Stimulated activated CD4-positive, alpha-beta T cell treated with anti-CD3 and anti-CD28 coated beads, Interleukin-2, amount 100 ng/mL, for 24 hours (primary cell): ENCODE measurements around the gene BNIP1.

Source experiments
- DNase-seq, 2 donors: peaks; one replicate each; pipeline ENCODE4 v3.0.0-alpha.2; 2020

Gene BNIP1

DNA sequence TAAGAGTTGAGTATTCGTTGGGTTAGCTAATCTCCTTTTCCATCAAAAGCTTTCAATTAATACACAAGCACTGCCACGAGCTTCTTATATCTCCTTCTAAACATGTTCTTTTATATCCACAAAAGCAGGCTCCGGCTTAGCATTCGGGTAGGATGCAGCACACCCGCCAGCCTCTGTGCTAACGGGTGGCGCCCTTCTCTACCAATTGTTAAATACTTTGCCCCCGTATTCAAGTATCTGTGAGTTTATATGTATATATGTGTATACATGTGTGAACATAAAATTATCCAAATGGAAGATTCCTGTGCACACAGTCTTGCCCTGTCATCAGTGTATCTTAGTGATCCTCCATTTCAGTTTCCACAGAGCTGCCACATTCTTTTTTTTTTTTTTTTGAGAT, 27.8 kb downstream of the BNIP1 start:
- DNase-seq = no peak

DNA sequence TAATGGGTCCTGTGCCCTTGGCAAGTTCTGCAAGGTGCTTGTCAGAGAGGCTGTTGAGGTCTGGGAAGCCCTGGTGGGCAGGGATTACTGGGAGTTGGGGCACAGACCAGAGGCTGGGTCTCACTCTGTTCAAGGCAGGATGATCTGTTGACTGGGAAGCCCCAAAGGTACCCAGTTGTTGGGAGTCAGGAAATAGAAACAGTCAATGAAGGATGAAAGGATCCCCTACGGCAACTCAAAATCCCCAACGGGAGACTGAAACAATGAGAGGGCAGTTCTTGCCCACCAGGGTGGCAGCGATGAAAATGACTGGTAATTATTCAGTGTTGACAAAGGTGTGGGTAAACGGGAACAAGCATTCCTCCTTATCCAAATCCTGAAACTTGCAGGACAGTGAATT, 31.2 kb downstream of the BNIP1 start:
- no peak for DNase-seq

DNA sequence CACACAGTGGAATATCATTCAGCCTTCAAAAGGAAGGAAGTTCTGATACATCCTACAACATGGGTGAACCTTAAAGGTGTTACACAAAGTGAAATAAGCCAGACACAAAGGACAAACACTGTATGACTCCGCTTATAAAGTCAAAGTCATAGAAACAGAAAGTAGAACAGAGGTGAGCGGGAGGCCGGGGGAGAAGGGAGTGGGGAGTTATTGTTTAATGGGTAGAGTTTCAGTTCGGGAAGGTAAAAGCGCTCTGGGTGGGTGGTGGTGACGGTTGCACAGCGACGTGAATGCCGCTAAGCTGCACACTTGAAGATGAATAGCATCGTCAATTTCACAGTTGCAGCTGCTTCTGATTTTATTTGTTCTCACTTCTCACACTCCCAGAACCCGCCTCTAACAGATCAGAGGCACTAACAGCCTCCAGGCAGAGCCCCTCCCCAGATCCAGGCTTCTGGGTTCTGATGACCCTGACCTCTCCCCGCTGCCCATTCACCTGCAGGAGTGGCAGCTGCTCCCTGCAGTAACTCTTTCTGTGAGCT, 34.1 kb downstream of the BNIP1 start:
- peak in 1 of 2 donors; percentile 19 for DNase-seq

DNA sequence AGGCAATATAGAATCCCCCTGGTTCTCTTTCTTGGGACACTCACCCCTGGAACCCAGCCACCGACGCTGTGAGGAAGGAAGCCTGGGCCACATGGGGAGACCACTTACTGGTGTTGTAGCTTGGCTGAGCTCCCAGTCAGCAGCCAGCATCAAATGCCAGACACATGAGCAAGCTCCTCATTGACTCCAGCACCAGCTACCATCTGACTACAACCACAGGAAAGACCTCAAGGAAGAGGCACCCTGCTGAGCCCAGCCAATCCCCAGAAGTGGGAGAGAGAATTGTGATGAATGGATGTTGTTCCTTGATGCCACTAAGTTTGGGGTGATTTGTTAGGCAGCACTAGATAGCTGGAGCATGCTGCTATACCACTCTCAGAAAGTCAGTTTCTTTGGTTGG, 36.0 kb downstream of the BNIP1 start:
- DNase-seq = no peak

DNA sequence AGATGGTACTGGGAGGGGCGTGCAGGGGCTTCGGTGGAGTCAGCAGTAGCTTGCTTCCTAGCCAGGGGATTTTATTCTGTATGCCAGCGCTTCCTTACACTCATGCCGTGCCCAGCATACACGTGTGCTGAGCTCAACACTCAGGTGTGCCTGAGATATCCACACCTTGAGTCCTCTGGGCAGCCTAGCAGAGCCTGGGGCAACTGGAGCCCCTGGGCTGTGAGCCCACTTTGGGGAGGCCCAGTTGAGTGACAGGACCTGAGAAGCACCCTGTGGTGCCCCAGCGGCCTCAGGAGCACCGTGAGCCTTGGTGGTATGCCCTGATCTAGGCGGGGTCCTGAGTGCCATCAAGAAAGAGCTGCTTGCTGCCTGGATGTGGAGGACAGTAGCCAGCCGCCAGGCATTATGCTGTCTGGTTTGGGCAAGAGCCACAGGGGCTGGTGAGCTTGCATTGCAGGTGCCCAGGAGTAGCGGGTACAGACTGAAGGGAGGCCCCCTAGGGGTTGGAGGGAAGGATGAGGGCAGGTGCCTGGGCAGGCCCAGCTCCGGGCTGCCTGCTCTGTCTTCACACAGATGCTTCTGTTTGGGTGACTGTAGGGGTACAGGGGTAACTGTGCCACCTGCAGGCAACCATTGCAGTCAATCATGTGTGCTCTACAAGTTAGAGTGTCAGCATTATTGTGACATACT, 42.9 kb downstream of the BNIP1 start:
- peak in 1 of 2 donors; percentile 5 for DNase-seq

DNA sequence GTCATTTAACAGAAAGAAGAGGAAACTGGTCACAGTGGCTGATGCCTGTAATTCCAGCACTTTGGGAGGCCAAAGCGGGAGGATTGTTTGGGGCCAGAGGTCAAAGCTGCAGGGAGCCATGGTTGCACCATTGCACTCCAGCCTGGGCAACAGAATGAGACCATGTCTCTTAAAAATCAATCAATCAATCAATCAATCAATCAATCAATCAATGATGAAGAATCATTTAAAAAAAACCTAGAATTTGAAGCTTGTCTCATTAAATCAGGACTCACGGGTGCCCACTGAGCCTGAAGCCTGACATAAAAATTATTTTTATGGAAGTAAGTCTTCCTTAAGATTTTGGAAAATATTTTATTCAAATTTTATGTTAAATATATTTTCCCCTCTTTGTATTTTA, 43.9 kb downstream of the BNIP1 start:
- DNase-seq = no peak

DNA sequence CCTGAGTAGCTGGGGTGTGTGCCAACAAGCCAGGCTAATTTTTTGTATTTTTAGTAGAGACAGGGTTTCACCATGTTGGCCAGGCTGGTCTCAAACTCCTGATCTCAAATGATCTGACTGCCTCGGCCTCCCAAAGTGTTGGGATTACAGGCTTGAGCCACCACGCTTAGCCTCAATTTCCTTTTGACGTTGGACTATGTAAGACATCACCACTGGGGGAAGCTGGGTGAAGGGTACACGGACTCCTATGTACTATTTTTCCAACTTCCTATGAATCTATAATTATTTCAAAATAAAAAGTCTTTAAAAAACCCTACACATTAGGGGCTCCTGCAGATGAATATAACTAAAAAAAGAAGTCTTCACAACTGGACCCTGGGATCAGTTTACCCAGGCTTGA, 46.7 kb downstream of the BNIP1 start:
- DNase-seq = no peak

DNA sequence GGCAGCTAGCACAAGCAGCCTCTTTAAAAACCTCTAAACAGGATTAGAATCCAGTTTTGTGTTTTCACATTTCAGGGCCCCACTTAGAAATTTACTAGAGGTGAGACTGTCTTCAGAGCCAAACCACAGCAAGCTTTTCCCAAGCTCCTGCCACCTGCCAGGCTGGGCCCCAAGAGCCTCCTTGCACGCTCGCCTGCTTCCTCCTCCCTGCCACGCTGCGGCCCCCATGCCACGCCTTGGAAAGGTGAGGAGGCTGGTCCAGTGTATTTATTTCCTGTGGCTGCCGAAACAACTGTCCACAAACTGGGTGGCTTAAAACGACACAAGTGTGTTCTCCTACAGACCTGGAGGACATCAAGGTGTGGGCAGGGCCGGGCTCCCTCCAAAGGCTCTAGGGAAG, 47.2 kb downstream of the BNIP1 start:
- no peak for DNase-seq

DNA sequence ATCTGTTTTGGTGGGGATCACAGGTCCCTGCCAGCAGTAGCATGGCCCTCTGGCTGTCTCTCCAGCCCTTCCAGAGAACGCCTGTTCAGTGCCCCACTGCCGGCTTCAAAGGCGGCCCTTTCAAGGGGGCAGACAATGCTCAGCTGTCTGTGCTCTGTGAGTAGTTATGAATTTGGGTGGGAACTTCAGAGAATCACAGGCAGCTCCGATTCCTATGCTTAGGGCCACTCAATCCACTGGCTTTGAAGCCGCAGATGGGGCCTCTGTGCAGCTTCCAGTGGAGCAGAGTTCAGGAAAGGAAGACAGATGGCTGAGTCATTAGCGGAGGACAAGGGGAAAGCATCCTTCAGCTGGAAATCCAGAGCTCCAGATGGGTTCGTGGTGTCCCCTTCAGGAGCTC, 48.2 kb downstream of the BNIP1 start:
- DNase-seq = no peak

DNA sequence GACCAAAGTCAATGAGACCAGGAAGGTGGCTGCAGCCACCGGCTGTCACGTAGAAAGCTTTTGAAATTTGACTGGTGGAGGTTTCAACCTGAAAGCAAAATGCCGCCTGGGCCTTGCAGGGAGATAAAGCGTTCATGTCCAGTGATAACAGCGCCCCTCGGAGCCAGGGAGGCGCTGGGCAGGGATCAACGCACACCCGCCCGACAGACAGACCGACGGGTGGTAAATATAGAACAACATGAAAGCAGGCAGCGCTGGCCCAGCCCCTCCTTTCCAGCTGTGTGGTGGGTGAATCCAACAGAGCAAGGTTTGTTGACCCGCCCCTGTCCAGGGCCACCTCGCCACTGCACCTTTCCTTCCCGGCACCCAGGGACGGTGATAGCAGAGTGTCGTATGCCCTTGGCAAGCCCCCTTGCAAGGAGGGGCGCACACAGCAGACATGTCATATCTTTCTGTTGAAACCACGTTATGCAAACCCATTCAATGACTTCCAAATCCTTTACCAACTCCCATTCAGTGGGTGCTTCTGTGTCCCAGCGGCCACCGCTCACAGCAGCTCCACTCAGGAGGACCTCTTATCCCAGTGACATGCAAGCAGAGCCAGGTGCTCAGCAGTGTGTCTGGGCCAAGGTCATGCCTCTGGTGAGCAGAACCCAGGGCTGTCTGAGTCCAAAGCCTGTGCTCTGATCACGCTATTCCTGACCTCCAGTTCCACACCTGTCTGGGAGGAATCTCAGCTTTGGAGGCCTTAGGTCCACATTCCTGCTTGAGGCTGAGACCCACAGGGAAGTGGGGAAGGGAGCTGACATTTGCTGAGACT, 52.0 kb downstream of the BNIP1 start:
- DNase-seq = no peak

DNA sequence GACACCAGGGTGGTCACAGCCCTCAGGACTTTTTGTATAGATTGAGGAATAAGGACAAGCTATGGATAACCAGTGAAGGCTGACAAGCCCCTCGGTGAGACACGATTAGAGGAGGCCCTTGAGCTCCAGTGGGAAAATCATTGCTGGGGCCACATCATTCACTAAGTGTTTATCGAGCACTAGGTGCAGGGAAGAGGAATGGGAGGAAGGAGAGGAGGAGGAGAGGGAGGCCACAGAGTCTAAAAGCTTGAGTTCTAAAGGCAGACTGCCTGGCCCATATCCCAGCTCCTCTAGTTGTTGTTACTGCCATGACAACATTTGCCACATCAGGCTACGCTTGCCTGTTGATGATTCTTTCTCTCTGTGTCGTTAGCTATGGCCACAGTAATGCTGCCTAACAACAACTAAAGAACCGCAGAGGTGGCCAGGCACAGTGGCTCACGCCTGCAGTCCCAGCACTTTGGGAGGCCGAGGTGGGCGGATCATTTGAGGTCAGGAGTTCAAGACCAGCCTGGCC, 53.1 kb downstream of the BNIP1 start:
- no peak for DNase-seq

DNA sequence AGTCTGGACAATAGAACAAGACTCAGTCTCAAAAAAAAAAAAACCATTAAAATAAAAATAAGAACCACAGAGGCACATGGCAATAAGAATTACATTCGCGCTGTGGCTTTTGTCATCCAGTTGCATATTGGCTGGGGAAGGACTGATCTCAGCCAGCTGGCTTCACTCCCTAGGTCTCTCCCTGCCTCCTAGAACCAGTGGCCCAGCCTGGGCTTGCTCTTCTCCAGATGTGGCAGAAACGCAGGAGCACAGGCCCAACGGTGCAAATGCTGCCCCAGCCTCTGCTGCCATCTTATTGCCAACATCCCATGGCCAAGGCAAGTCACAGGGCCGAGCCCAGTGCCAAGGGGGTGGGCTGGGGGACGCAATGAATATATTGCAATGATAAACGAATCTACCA, 53.7 kb downstream of the BNIP1 start:
- DNase-seq = no peak

DNA sequence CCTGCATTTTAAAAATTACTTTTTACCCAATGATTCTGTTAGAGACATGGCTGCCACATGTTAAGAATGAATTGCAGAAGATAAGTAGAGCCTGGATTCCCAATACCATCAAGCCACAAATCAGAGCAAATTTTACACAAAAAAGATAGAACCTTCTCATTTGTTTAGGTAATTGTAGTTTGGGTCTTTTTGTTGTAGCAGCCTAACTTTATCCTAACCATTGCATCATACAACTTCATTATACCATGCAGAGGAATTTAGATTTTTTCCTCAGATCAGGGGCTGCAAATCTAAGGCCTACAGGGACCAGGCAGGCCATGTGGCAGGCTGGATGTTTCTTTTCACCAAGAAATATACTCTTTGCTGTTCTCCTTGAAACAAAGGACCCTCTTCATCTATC, 56.0 kb downstream of the BNIP1 start:
- DNase-seq = no peak

DNA sequence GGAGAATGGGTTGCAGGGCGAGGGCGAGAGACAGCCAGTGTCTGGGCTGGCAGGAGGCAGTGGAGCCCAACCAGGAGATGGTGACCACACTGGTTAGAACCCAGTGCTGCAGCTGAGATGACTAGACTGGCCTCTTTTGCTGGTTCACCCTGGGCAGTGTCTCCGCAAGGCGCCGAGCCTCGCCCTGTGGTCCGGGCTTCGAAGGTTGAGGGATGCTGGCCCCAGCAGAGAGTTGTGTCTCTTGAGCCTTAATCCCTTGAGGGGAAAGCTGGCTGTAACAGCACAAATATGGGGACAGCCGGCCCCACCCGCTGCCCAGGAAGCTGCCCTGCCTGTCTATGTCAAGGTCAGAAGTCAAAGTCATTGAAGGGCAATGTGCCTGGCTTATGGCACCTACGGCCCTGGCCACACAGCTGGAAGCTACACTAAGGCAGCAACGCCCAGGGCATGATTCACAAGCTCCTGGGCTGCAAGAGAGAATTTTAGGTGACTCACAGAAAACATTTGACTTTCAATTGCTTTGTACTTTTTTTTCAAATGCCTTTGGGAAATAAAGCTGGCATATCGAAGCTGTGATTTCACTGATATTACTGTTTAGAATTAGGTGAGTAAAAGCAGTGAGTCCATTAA, 57.4 kb downstream of the BNIP1 start:
- DNase-seq = no peak

DNA sequence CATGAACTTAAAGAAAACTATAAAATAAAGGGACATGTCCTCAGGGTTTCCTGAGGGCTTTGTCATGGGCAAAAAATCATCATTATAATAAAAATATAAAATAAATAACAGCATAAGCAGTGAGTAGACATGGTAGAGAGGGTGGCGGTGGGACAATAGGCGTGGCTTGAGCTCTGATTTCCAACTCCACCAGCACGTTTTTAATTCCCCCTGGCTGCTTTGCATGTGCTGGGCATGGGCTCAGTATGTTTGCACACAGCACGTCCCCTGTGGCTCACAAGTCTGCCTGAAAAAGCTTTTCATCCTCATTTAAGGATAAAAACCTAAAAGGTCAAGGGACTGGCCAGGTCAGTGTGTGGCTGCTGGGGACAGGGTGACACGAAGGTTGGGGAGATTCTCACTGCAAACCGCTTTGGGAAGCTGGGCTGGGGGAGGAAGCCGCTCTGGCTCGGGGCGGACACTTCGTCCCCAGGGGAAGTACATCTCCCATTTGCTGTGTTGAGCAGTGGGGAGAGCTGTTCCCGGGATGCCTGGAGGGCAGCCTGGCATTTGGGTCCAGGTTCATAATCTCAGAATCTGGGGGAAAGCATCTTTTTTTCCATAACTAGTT, 58.0 kb downstream of the BNIP1 start:
- DNase-seq = no peak

DNA sequence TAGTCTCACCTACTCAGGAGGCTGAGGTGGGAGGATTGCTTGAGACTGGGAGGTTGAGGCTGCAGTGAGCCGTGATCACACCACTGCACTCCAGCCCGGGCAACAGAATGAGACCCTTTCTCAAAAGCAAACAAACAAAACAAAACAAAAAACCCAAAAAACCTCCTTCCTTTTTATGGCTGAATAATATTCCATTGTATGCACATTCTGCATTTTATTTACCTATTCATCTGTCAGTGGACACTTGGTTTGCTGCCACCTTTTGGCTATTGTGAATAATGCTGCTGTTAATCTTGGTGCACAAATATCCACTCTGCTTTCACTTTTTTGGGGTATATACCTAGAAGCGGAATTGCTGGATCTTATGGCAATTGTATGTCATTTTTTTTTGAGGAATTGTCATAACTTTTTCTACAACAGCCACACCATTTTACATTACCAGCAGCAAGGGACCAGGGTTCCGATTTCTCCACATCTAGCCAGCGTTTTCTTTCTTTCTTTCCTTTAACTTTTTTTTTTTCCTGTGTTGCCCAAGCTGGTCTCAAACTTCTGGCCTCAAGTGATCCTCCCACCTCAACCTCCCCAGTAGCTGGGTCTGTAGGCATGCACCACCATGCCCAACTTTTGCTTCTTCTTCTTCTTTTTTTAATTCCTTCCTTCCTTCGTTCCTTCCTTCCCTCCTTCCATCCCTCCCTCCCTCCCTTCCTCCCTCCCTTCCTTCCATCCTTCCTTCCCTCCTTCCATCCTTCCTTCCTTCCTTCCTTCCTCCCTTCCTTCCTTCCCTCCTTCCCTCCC, 60.1 kb downstream of the BNIP1 start:
- DNase-seq = no peak

DNA sequence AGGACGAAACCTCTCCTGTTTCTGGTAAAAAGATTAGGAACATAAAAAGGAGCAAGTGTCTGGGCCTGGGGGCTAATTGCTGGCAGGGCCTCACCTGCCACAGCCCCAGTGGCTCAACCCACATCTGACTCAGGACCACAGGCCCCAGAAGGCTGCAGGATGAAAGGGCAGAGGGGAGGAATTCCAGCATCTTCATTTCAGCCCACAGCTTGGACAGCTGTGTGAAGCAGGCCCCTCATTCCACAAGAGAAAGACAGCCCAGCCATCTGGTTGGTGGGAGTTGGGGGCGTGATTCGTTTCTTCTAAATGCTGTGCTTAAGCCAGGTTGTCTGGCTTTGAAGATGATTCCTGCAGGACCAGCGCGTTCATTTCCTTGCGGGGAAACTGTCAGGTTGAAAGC, 61.6 kb downstream of the BNIP1 start:
- DNase-seq = no peak

DNA sequence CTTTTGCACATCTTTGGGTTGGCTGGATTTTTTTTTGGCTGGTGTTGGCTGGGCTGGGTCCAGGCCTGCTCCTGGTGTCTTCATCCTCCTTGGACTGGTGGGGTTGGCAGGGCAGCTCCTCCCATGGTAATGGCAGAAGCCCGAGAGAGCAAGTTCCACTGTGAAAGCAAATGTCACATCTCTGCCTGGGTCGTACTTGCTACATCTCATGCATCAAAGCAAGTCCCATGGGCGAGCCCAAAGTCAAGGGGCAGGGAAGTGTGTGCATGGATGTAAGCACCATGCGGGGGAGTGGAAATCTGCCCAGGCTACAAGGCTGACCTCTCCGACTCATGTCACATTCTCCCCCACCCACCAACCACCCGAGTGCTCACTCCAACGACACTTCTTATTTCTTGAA, 64.0 kb downstream of the BNIP1 start:
- DNase-seq = no peak

DNA sequence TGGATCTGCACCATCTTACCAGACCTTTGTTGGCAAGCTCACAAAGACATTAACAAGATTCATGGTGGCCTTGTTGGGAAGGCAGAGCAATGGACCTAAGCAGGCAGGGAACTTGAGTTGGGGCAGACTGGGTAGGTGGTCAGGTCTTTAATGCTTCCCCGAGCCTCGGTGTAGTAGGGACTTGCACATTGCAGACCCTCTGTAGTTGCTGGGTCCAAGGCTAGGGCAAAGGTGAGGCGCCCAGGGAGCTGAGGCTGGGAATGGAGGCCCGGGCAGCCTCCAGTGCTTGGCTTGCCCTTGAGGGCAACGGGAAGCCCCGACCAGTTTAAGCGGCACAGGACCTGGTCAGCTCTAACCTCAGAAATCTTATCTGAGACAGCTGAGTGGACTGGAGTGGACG, 66.5 kb downstream of the BNIP1 start:
- no peak for DNase-seq

DNA sequence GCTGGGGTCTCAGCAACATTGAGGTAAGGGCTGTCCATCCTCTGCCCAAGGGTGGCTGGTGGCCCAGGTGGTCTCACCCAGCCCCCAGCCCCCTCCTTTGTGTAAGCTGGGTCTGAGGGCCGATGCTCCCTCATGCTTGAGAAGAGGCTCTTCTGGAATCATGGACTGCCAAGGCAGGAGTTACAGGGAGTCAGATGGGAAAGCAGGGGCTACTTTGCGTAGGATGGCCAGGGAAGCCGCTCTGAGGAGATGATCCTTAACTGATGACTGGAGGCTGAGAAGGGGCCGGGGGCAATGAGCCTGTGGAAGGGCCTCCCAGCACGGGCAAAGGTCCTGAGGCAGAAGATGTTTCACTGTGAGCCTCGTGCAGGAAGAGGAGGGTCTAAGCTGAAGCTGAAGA, 67.0 kb downstream of the BNIP1 start:
- no peak for DNase-seq

DNA sequence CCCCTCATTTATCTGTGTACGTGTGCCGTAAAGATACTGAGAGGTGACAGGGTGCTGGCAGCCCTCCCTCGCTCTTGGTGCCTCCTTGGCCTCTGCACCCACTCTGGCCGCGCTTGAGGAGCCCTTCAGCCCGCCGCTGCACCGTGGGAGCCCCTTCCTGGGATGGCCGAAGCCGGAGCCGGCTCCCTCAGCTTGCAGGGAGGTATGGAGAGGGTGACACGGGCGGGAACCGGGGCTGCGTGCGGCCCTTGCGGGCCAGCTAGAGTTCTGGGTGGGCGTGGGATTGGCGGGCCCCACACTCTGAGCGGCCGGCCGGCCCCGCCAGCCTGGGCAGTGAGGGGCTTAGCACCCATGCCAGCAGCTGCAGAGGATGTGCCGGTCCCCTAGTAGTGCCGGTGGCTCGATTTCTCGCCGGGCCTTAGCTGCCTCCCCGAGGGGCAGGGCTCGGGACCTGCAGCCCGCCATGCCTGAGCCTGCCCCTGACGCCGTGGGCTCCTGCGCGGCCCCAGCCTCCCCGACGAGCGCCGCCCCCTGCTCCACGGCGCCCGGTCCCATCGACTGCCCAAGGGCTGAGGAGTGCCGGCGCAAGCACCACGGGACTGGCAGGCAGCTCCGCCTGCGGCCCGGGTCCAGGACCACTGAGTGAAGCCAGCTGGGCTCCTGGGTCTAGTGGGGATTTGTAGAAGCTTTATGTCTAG, 69.1 kb downstream of the BNIP1 start:
- no peak for DNase-seq
